HCT116 (cell line): Measurements from ENCODE around the gene FGD4. TPM values are rescaled to one million over a fixed set of nuclear protein-coding genes. Genes with fewer than 3 reads are reported as not detected.

Experiments used
- ATAC-seq: fragments of 200-7000 bp; cut with Tn5 transposase; 2 replicates; pipeline ENCODE4 v1.9.1; 2020; ENCODE audit warnings: mild to moderate bottlenecking, moderate library complexity
- BruUV-seq: library from RNA; stranded (reverse); fragments of 400-500 nt; replicated peaks from 2 replicates; lab custom pipeline; 2021; lab: Mats Ljungman, UMichigan
- CTCF ChIA-PET: fragments of 300-600 bp; sonication (Branson Sonifier 250); formaldehyde crosslinking; loops from one replicate; lab custom pipeline; 2021; ENCODE audit warnings: antibody characterized with exemption; lab: Charles Lee
- POLR2A ChIA-PET: fragments of 300-600, 350-600 bp; sonication (Branson Sonifier 250); formaldehyde crosslinking; loops from one replicate; lab custom pipeline; 2021; ENCODE audit warnings: antibody characterized with exemption; lab: Charles Lee
- RAD21 ChIA-PET, 2 experiments: fragments of 300-600 bp; sonication (Branson Sonifier 250); formaldehyde crosslinking; loops; one replicate each; lab custom pipeline; 2023; ENCODE audit warnings: low total read pairs in 2 of 2; ENCODE audit not compliant: uncharacterized antibody in 2 of 2, unreplicated experiment in 2 of 2, low non-redundant PET in 1 of 2; lab: Charles Lee
- DNase-seq: peaks from one replicate; pipeline ENCODE4 v3.0.0-alpha.2; 2010; ENCODE audit warnings: low read depth, low spot score
- H2AFZ ChIP-seq: fragments of 200-600 bp; shearing (Covaris generic), sonication (generic); 2 replicates; pipeline ENCODE4 v1.6.1; 2017; ENCODE audit warnings: low read depth, mixed run types, mixed read lengths, antibody characterized with exemption, low read length; ENCODE audit not compliant: poor library complexity, severe bottlenecking
- H3K27ac ChIP-seq: 2 replicates; pipeline ENCODE4 v1.5.1; 2012; ENCODE audit warnings: low read depth, low read length
- H3K27me3 ChIP-seq: fragments of 200-600 bp; sonication (generic); 2 replicates; pipeline ENCODE4 v1.6.1; 2016; ENCODE audit warnings: mixed run types, low read length, mixed read lengths; ENCODE audit not compliant: insufficient read depth
- H3K36me3 ChIP-seq, 2 experiments: fragments of 200-500 bp in 1 of 2; fragments of 200-600 bp in 1 of 2; sonication (Bioruptor generic) in 1 of 2; sonication (generic) in 1 of 2; 2 replicates each; pipeline versions ENCODE4 v1.5.1 to v1.6.1; 2014 to 2016; ENCODE audit warnings: low read length in 2 of 2, inconsistent platforms in 1 of 2, mixed read lengths in 1 of 2, mixed run types in 1 of 2; ENCODE audit not compliant: insufficient read depth in 2 of 2, control insufficient read depth in 1 of 2
- H3K4me1 ChIP-seq, 2 experiments: fragments of 200-600 bp in 1 of 2; sonication (generic) in 1 of 2; 2 replicates each; pipeline versions ENCODE4 v1.5.1 to v1.6.1; 2012 to 2017; ENCODE audit warnings: low read length in 2 of 2, inconsistent platforms in 1 of 2, mild to moderate bottlenecking in 1 of 2, mixed read lengths in 1 of 2, mixed run types in 1 of 2, moderate library complexity in 1 of 2; ENCODE audit not compliant: insufficient read depth in 2 of 2, control insufficient read depth in 1 of 2
- H3K4me2 ChIP-seq: fragments of 200-600 bp; sonication (generic); 2 replicates; pipeline ENCODE4 v1.6.1; 2017; ENCODE audit warnings: mixed run types, low read length, mixed read lengths
- H3K4me3 ChIP-seq, 2 experiments: fragments of 200-600 bp in 1 of 2; sonication (generic) in 1 of 2; replicated peaks in 1 of 2; 2 replicates each; pipeline ENCODE4 v1.5.1; 2011 to 2016; ENCODE audit warnings: low read length in 2 of 2, control low read depth in 1 of 2, low read depth in 1 of 2, mild to moderate bottlenecking in 1 of 2, mixed read lengths in 1 of 2, mixed run types in 1 of 2
- H3K79me2 ChIP-seq: fragments of 200-600 bp; sonication (generic); 2 replicates; pipeline ENCODE4 v1.6.1; 2017; ENCODE audit warnings: mild to moderate bottlenecking, mixed run types, low read length, moderate library complexity, mixed read lengths; ENCODE audit not compliant: insufficient read depth
- H3K9ac ChIP-seq: fragments of 200-600 bp; sonication (generic); 2 replicates; pipeline ENCODE4 v1.6.1; 2016; ENCODE audit warnings: low read length, mixed read lengths
- H3K9me2 ChIP-seq: fragments of 200-600 bp; sonication (generic), shearing (Covaris generic); 2 replicates; pipeline ENCODE4 v1.6.1; 2017; ENCODE audit warnings: mixed run types, mild to moderate bottlenecking, moderate library complexity; ENCODE audit not compliant: insufficient read depth
- H3K9me3 ChIP-seq, 2 experiments: fragments of 200-500 bp in 1 of 2; fragments of 200-600 bp in 1 of 2; sonication (Bioruptor generic) in 1 of 2; sonication (generic) in 1 of 2; 2 replicates each; pipeline ENCODE4 v1.6.1; 2014 to 2017; ENCODE audit warnings: low read length in 2 of 2, mixed read lengths in 2 of 2, inconsistent platforms in 1 of 2, low read depth in 1 of 2, mild to moderate bottlenecking in 1 of 2, mixed run types in 1 of 2, moderate library complexity in 1 of 2; ENCODE audit not compliant: control insufficient read depth in 1 of 2, insufficient read depth in 1 of 2
- H4K20me1 ChIP-seq: fragments of 200-600 bp; sonication (generic), shearing (Covaris generic); 2 replicates; pipeline ENCODE4 v1.6.1; 2017; ENCODE audit warnings: mixed run types, mild to moderate bottlenecking, moderate library complexity; ENCODE audit not compliant: insufficient read depth
- CTCF ChIP-seq, 3 experiments: fragments of 200-600 bp in 1 of 3; sonication (generic) in 1 of 3; IDR thresholded peaks in 2 of 3; conservative IDR thresholded peaks in 1 of 3; 2 replicates each; pipeline ENCODE4 v1.5.1; 2012 to 2017; ENCODE audit warnings: low read depth in 2 of 3, low read length in 2 of 3, antibody characterized with exemption in 1 of 3, borderline replicate concordance in 1 of 3, control low read depth in 1 of 3, mild to moderate bottlenecking in 1 of 3, mixed read lengths in 1 of 3, mixed run types in 1 of 3, moderate library complexity in 1 of 3; ENCODE audit not compliant: insufficient read depth in 1 of 3
- EGR1 ChIP-seq: IDR thresholded peaks from 2 replicates; pipeline ENCODE4 v1.6.1; 2012; ENCODE audit warnings: low read depth
- ELF1 ChIP-seq: IDR thresholded peaks from 2 replicates; pipeline ENCODE4 v1.6.1; 2012; ENCODE audit warnings: low read depth, borderline replicate concordance
- EZH2 ChIP-seq: fragments of 200-600 bp; sonication (generic); IDR thresholded peaks from 2 replicates; pipeline ENCODE4 v1.6.1; 2017; ENCODE audit warnings: antibody characterized with exemption, mixed run types
- FOSL1 ChIP-seq: IDR thresholded peaks from 2 replicates; pipeline ENCODE4 v1.6.1; 2012; ENCODE audit warnings: low read depth
- JUND ChIP-seq: IDR thresholded peaks from 2 replicates; pipeline ENCODE4 v1.6.1; 2012
- POLR2A ChIP-seq: IDR thresholded peaks from 2 replicates; pipeline ENCODE4 v1.7.0; 2011; ENCODE audit warnings: borderline replicate concordance; ENCODE audit not compliant: insufficient read depth, insufficient read length; ENCODE audit errors: extremely low read depth
- POLR2AphosphoS5 ChIP-seq: IDR thresholded peaks from 2 replicates; pipeline ENCODE4 v1.6.1; 2011; ENCODE audit warnings: mild to moderate bottlenecking, low read depth, low read length, moderate library complexity
- RAD21 ChIP-seq: IDR thresholded peaks from 2 replicates; pipeline ENCODE4 v1.6.1; 2012; ENCODE audit warnings: low read depth, mild to moderate bottlenecking
- SIN3A ChIP-seq: IDR thresholded peaks from 2 replicates; pipeline ENCODE4 v1.6.1; 2012; ENCODE audit warnings: low read depth
- SP1 ChIP-seq: IDR thresholded peaks from 2 replicates; pipeline ENCODE4 v1.6.1; 2012; ENCODE audit warnings: low read depth
- SRF ChIP-seq: IDR thresholded peaks from 2 replicates; pipeline ENCODE4 v1.6.1; 2012; ENCODE audit warnings: low read depth
- TCF7L2 ChIP-seq: IDR thresholded peaks from 2 replicates; pipeline ENCODE4 v1.7.0; 2011; ENCODE audit warnings: borderline replicate concordance, inconsistent platforms; ENCODE audit not compliant: insufficient read depth, insufficient read length; ENCODE audit errors: extremely low read depth
- YY1 ChIP-seq: IDR thresholded peaks from 2 replicates; pipeline ENCODE4 v1.6.1; 2011; ENCODE audit warnings: low read length, low read depth, moderate library complexity, mild to moderate bottlenecking; ENCODE audit not compliant: insufficient replicate concordance; ENCODE audit errors: extremely low read depth
- ZBTB33 ChIP-seq: IDR thresholded peaks from 2 replicates; pipeline ENCODE4 v1.6.1; 2011; ENCODE audit warnings: mild to moderate bottlenecking, low read length, moderate library complexity; ENCODE audit not compliant: insufficient replicate concordance; ENCODE audit errors: extremely low read depth
- ZFX ChIP-seq: fragments of 450-650 bp; IDR thresholded peaks from 2 replicates; pipeline ENCODE4 v1.6.1; 2017
- ZNF274 ChIP-seq: fragments of 200-500 bp; sonication (Bioruptor generic); IDR thresholded peaks from 2 replicates; pipeline ENCODE4 v1.6.1; 2014; ENCODE audit warnings: mild to moderate bottlenecking, low read depth, low read length, inconsistent platforms
- intact Hi-C: fragments of 100-400 bp; cut with micrococcal nuclease; formaldehyde crosslinking; loops from 2 replicates; pipeline ENCODE4 v1.10.0; 2022
- total RNA-seq: library from RNA; stranded (reverse); gene quantifications from one replicate; pipeline ENCODE4 v1.2.1, GENCODE V29; 2021; ENCODE audit not compliant: unreplicated experiment

FGD4 gene
- total RNA-seq, 1 experiment from 2014 or later: 7.7 TPM

GRCh38 chr12:32369202-32369601 lies 30.2 kb upstream of the FGD4 start:
- CTCF ChIA-PET: no interaction called here
- no peak for TF ChIP-seq EZH2
- no peak for TF ChIP-seq YY1
- TF ChIP-seq POLR2A: no peak
- DNase-seq (no peak), ATAC-seq (no peak)
- POLR2A ChIA-PET: no interaction called here
- intact Hi-C loops: loop anchor here (5.0 to 10.0 kb wide), 2 partner anchors 717 to 1656 kb away; partner anchors contain the start of gene ALG10
- no peak overlapping the region for H3K4me2 ChIP-seq
- no peak overlapping the region for H3K9ac ChIP-seq
- H3K27ac ChIP-seq: no peak overlapping the region
- H3K27me3 ChIP-seq: no peaks in the 10 kb centered on the region
- H3K4me3 ChIP-seq: no peak overlapping the region
- no peaks in the 10 kb centered on the region for H3K4me1 ChIP-seq
- no peaks in the 10 kb centered on the region for H4K20me1 ChIP-seq
- no peak overlapping the region for H2AFZ ChIP-seq
- BruUV-seq: no TSS peak
- H3K36me3 ChIP-seq: no peaks in the 10 kb centered on the region
- RAD21 ChIA-PET: no interaction called here
- H3K9me2 ChIP-seq: no peaks in the 10 kb centered on the region
- no peaks in the 10 kb centered on the region for H3K79me2 ChIP-seq
- H3K9me3 ChIP-seq: no peaks in the 10 kb centered on the region

GRCh38 chr12:32377344-32378055 lies 21.9 kb upstream of the FGD4 start:
- ATAC-seq (no peak), DNase-seq (no peak)
- H3K9me2 ChIP-seq: no peaks in the 10 kb centered on the region
- no peaks in the 10 kb centered on the region for H3K79me2 ChIP-seq
- ChIA-PET CTCF (no interaction called here), POLR2A (no interaction called here), RAD21 (no interaction called here)
- H3K36me3 ChIP-seq: no peaks in the 10 kb centered on the region
- no peak overlapping the region for H3K4me2 ChIP-seq
- H3K9ac ChIP-seq: no peak overlapping the region
- no peaks in the 10 kb centered on the region for H3K9me3 ChIP-seq
- no peaks in the 10 kb centered on the region for H3K27me3 ChIP-seq
- no peak overlapping the region for H3K4me3 ChIP-seq
- no peak for TF ChIP-seq ELF1
- no peak for TF ChIP-seq SP1
- TF ChIP-seq ZNF274: no peak
- no peak for TF ChIP-seq TCF7L2
- no peak for TF ChIP-seq FOSL1
- TF ChIP-seq SIN3A: no peak
- TF ChIP-seq EZH2: no peak
- TF ChIP-seq EGR1: no peak
- no peak for TF ChIP-seq POLR2AphosphoS5
- TF ChIP-seq JUND: no peak
- no peak for TF ChIP-seq SRF
- TF ChIP-seq RAD21: no peak
- TF ChIP-seq CTCF (IDR thresholded peaks at IDR 0.05 in 2 of 3, conservative IDR thresholded peaks at IDR 0.05 in 1 of 3; ENCODE audit: borderline replicate concordance in 1 of 3, insufficient read depth in 1 of 3, low read depth in 2 of 3, low read length in 2 of 3): no peak
- no peak for TF ChIP-seq ZFX
- no peak for TF ChIP-seq ZBTB33
- no peak overlapping the region for H2AFZ ChIP-seq
- no TSS peak for BruUV-seq
- no peaks in the 10 kb centered on the region for H4K20me1 ChIP-seq
- no peaks in the 10 kb centered on the region for H3K4me1 ChIP-seq
- intact Hi-C loops: no loop called here
- H3K27ac ChIP-seq: no peak overlapping the region
